ENCODE measurements around the gene ADAM23.

The ADAM23 gene

GRCh38 chr2:206424134-206424533, 19.2 kb upstream of the ADAM23 start:
- no peak overlapping the region for H3K27ac ChIP-seq (ENCODE audit: low read length)
- no peaks in the 10 kb centered on the region for H4K20me1 ChIP-seq (ENCODE audit: insufficient read depth, low read length)
- DNase-seq (no peak), ATAC-seq (ENCODE audit: insufficient read depth, low read depth) (no peak)
- no peak overlapping the region for H3K9ac ChIP-seq (ENCODE audit: low read depth, low read length)
- no peaks in the 10 kb centered on the region for H3K79me2 ChIP-seq (ENCODE audit: insufficient read depth, low read length)
- no peaks in the 10 kb centered on the region for H3K9me3 ChIP-seq (ENCODE audit: insufficient read depth, low read length, severe bottlenecking)
- H2AFZ ChIP-seq (ENCODE audit: low read depth, low read length): no peak overlapping the region
- no peaks in the 10 kb centered on the region for H3K36me3 ChIP-seq (ENCODE audit: insufficient read depth, low read length)
- no peak overlapping the region for H3K4me2 ChIP-seq (ENCODE audit: insufficient read depth, low read length)
- TF ChIP-seq, protein P1, sequence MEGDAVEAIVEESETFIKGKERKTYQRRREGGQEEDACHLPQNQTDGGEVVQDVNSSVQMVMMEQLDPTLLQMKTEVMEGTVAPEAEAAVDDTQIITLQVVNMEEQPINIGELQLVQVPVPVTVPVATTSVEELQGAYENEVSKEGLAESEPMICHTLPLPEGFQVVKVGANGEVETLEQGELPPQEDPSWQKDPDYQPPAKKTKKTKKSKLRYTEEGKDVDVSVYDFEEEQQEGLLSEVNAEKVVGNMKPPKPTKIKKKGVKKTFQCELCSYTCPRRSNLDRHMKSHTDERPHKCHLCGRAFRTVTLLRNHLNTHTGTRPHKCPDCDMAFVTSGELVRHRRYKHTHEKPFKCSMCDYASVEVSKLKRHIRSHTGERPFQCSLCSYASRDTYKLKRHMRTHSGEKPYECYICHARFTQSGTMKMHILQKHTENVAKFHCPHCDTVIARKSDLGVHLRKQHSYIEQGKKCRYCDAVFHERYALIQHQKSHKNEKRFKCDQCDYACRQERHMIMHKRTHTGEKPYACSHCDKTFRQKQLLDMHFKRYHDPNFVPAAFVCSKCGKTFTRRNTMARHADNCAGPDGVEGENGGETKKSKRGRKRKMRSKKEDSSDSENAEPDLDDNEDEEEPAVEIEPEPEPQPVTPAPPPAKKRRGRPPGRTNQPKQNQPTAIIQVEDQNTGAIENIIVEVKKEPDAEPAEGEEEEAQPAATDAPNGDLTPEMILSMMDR (IDR thresholded peaks at IDR 0.05; ENCODE audit: borderline replicate concordance, extremely low read depth, low read length, poor library complexity, severe bottlenecking): no peak
- no peak for TF ChIP-seq EZH2 (IDR thresholded peaks at IDR 0.05; ENCODE audit: borderline replicate concordance, low read depth, low read length, severe bottlenecking)
- no peaks in the 10 kb centered on the region for H3K27me3 ChIP-seq (ENCODE audit: insufficient read depth, low read length, poor library complexity)
- H3K4me3 ChIP-seq (ENCODE audit: low read depth in 1 of 2, low read length in 2 of 2): no peak overlapping the region
- H3K4me1 ChIP-seq (ENCODE audit: insufficient read depth, low read length): no peaks in the 10 kb centered on the region

DNA sequence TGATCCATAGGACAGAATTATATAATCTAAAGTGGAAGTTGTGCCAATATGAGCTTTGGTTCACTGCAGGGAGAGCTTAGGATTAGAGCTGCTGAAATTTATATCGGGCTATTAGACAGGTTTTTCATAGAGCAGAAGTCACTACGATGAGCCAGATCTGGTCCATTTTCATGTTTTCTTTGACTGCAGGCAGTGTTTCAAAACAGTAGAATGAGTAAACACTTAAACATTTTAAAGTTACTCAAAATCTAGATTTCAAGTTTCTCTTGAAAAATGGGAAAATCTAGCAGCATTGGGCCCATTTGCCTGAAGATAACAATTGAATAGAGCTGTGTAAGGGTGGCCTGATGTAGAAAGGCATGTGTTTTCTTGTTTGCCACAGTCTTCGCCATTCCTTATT, 14.5 kb upstream of the ADAM23 start:
- ATAC-seq (ENCODE audit: insufficient read depth, low read depth): no peak
- TF ChIP-seq, protein P1 (IDR thresholded peaks at IDR 0.05; ENCODE audit: borderline replicate concordance, extremely low read depth, low read length, poor library complexity, severe bottlenecking): no peak
- no peak for TF ChIP-seq EZH2 (IDR thresholded peaks at IDR 0.05; ENCODE audit: borderline replicate concordance, low read depth, low read length, severe bottlenecking)

DNA sequence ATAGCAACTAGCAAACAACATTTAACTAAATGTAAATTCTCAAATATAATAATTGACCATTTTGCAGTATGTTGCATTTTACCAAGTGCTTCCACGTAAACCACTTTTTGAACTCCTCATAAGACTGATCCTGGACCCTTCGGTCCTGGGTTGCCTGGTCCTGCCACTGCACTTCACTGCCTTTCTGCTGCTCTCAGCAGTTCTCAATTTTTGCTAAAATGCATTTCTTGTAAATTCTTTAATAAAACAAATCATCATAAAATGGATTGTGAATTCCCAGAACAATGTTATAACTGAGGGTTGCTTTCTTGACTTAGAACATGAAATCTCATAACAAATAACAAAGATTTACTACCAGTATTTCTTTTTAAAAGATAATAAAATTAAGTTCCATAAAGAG, 12.9 kb upstream of the ADAM23 start:
- no peaks in the 10 kb centered on the region for H3K27me3 ChIP-seq (ENCODE audit: insufficient read depth, low read length, poor library complexity)
- no peak overlapping the region for H3K27ac ChIP-seq (ENCODE audit: low read length)
- H3K4me1 ChIP-seq (ENCODE audit: insufficient read depth, low read length): no peaks in the 10 kb centered on the region
- H3K4me2 ChIP-seq (ENCODE audit: insufficient read depth, low read length): no peak overlapping the region
- H3K4me3 ChIP-seq (ENCODE audit: low read depth in 1 of 2, low read length in 2 of 2): no peak overlapping the region
- TF ChIP-seq EZH2 (IDR thresholded peaks at IDR 0.05; ENCODE audit: borderline replicate concordance, low read depth, low read length, severe bottlenecking): no peak
- TF ChIP-seq, protein P1 (IDR thresholded peaks at IDR 0.05; ENCODE audit: borderline replicate concordance, extremely low read depth, low read length, poor library complexity, severe bottlenecking): no peak
- H3K9me3 ChIP-seq (ENCODE audit: insufficient read depth, low read length, severe bottlenecking): no peaks in the 10 kb centered on the region
- H3K79me2 ChIP-seq (ENCODE audit: insufficient read depth, low read length): no peaks in the 10 kb centered on the region
- H4K20me1 ChIP-seq (ENCODE audit: insufficient read depth, low read length): no peaks in the 10 kb centered on the region
- H3K9ac ChIP-seq (ENCODE audit: low read depth, low read length): no peak overlapping the region
- no peak for ATAC-seq (ENCODE audit: insufficient read depth, low read depth)
- H3K36me3 ChIP-seq (ENCODE audit: insufficient read depth, low read length): no peaks in the 10 kb centered on the region
- DNase-seq: no peak
- H2AFZ ChIP-seq (ENCODE audit: low read depth, low read length): no peak overlapping the region

More for the DNA sequence above, 14.5 kb upstream of the ADAM23 start:
- H3K79me2 ChIP-seq (ENCODE audit: insufficient read depth, low read length): no peaks in the 10 kb centered on the region
- no peak overlapping the region for H3K9ac ChIP-seq (ENCODE audit: low read depth, low read length)
- no peak overlapping the region for H3K27ac ChIP-seq (ENCODE audit: low read length)
- no peak for DNase-seq
- H3K4me3 ChIP-seq (ENCODE audit: low read depth in 1 of 2, low read length in 2 of 2): no peak overlapping the region
- H4K20me1 ChIP-seq (ENCODE audit: insufficient read depth, low read length): no peaks in the 10 kb centered on the region
- no peaks in the 10 kb centered on the region for H3K9me3 ChIP-seq (ENCODE audit: insufficient read depth, low read length, severe bottlenecking)
- H3K4me2 ChIP-seq (ENCODE audit: insufficient read depth, low read length): no peak overlapping the region
- H3K4me1 ChIP-seq (ENCODE audit: insufficient read depth, low read length): no peaks in the 10 kb centered on the region
- H3K36me3 ChIP-seq (ENCODE audit: insufficient read depth, low read length): no peaks in the 10 kb centered on the region
- H2AFZ ChIP-seq (ENCODE audit: low read depth, low read length): no peak overlapping the region
- no peaks in the 10 kb centered on the region for H3K27me3 ChIP-seq (ENCODE audit: insufficient read depth, low read length, poor library complexity)

- H3K79me2 ChIP-seq (ENCODE audit: insufficient read depth, low read length): no peaks in the 10 kb centered on the region
- H3K27me3 ChIP-seq (ENCODE audit: insufficient read depth, low read length, poor library complexity): no peaks in the 10 kb centered on the region
- no peaks in the 10 kb centered on the region for H4K20me1 ChIP-seq (ENCODE audit: insufficient read depth, low read length)
- no peak overlapping the region for H2AFZ ChIP-seq (ENCODE audit: low read depth, low read length)
- no peaks in the 10 kb centered on the region for H3K9me3 ChIP-seq (ENCODE audit: insufficient read depth, low read length, severe bottlenecking)
- ATAC-seq (ENCODE audit: insufficient read depth, low read depth) (no peak), DNase-seq (no peak)
- H3K36me3 ChIP-seq (ENCODE audit: insufficient read depth, low read length): no peaks in the 10 kb centered on the region
- H3K4me1 ChIP-seq (ENCODE audit: insufficient read depth, low read length): no peaks in the 10 kb centered on the region
- no peak overlapping the region for H3K4me3 ChIP-seq (ENCODE audit: low read depth in 1 of 2, low read length in 2 of 2)
- H3K27ac ChIP-seq (ENCODE audit: low read length): no peak overlapping the region
- no peak for TF ChIP-seq EZH2 (IDR thresholded peaks at IDR 0.05; ENCODE audit: borderline replicate concordance, low read depth, low read length, severe bottlenecking)
- no peak overlapping the region for H3K4me2 ChIP-seq (ENCODE audit: insufficient read depth, low read length)
- H3K9ac ChIP-seq (ENCODE audit: low read depth, low read length): no peak overlapping the region
These were observed 11.9 kb upstream of the ADAM23 start for GRCh38 chr2:206431439-206431838.

Measured in DND-41 (cell line).